SK-N-MC (cell line): Measurements from ENCODE around the gene TLE2.

Experiments used
- EZH2 ChIP-seq: fragments of 200-600 bp; sonication (generic); IDR thresholded peaks from one replicate; pipeline ENCODE4 v1.6.1; 2017; ENCODE audit warnings: antibody characterized with exemption
- FOXP2 ChIP-seq: optimal IDR thresholded peaks from 2 replicates; pipeline ENCODE3; 2011; ENCODE audit warnings: mild to moderate bottlenecking, moderate library complexity; ENCODE audit not compliant: insufficient read depth; ENCODE audit errors: extremely low read length, control extremely low read depth
- POLR2AphosphoS5 ChIP-seq: IDR thresholded peaks from 2 replicates; pipeline ENCODE4 v1.6.1; 2012; ENCODE audit warnings: mild to moderate bottlenecking, low read depth, low read length, borderline replicate concordance

- TF ChIP-seq EZH2 (no peak), POLR2AphosphoS5 (no peak), FOXP2 (no peak)
These were observed 4.1 kb downstream of the TLE2 start for GRCh38 chr19:3024870-3025548.
